Islet precursor cell (in vitro differentiated cells): ENCODE results near the gene AMFR.

Experiments used
- DNase-seq: peaks from one replicate; pipeline ENCODE4 v3.0.0-alpha.2; 2018

AMFR gene

DNA sequence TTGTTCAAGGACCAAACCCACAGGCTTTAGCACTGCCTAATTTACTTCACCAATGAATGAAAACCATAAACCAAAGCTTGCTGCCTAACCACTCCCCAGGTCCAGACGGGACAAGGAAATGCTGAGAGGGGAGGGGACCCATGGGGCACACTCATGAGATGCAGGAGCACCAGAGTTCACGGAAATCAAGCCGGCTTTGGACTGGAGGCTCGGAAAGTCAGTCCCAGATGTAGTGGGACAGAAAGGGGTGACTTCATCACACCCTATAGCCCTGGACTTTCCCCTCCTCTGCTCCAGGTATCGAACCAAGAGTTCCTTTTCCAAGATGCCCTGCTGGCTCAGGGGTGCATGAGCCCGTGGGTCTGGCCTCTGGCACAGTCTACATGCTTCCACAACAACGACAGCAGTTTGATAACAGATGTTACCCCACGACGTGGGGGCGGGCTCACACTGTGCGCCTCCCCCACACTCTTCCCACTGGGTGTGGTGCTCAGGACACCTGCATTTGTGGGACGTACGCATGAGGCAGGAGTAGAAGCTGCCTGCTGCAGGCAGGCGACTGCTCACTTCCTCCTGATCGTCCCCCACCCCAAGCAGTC, 63.2 kb downstream of the AMFR start:
- DNase-seq, result no peak

DNA sequence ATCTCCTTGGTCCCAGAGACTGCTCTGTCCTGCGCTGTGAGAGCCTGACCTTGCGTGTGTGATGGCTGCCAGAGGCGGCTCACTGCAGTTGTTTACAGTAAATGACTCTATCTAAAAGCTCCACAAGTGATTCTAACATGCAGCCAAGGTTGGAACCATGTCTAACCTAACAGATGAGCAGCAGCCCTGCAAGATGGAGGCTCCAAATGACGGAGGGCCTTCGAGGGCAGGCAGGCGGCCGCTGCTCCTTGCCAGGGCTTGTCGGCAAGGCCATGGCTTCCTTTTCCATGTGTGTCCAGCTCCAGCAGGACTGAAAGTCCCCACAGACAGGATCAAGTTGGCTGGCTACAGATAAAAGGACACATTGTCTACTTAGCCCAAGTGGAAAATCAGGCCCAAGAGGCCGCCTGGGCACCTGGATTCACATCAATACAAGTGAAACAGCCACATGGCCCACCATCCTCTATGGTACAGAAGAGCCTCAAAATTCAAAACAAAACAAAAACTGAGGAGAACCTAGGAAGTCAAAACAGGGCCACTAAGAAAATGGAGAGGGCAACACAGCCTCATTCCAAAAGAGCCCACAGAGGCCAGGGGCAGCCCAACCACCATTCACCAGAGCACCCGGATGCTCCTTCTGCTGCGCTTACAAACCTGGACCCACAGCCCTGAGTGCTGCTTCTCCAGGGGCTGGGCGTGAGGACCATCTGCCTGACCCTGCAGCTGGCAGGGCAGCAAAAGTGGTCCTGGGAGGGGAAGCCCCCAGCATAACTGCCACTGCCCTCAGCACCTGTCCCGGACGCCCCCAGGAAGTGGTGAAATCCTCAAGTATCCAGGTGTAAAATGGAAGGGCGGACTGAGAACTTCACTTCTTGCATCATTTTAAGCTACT, 65.0 kb downstream of the AMFR start:
- DNase-seq, result no peak

DNA sequence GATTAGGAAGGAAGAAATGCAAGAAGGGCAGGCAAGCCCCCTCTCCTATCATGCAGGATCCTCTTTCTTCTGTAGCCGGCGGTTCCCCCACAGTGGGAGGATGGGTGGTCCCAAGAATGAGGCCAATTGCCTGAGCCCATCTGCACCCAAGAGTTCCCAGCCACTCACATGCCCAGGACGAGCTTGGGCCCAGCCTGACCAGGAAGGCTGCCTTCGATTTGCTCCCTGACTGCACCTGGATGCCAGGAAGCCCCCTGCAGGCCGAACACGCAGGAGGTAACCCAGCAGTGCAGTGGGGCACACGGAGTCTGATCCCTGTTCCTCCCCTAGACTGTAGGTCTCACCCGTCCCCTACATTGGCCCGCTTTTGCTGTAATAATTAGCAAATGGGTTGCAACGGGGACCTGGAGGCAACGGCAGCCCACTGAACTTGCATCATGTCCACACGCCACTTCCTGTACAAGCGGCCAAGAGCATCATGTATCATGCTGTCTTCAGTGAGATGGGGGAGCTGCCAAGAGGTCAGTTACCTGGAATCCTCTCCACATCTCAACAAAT, 67.5 kb downstream of the AMFR start:
- peak; percentile 60 for DNase-seq

DNA sequence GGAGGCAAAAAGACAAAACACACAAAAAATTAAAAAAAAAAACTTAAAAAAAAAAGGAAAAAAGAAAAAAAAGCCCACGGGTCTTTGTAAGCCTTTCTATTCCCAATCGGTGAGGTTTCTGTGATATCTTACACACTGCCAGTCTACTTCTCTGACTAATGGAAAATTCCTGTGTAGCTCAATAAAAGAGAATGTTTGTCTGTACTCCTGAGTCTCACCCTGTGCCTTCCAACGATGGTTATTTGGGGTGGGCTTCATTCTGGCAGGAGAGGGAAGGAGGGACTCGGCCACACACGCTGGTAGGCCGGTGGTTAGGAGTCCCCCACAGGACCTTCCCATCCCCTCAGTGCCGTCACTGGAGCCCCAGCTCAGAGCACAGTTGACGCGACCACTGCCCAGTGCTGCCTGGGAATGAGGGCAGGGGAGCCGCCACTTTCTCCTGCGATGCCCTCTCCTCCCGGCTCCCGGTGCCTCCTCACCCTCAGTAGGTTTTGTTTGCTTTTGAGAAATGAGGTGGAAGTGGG, 68.0 kb downstream of the AMFR start:
- peak; percentile 53 for DNase-seq

DNA sequence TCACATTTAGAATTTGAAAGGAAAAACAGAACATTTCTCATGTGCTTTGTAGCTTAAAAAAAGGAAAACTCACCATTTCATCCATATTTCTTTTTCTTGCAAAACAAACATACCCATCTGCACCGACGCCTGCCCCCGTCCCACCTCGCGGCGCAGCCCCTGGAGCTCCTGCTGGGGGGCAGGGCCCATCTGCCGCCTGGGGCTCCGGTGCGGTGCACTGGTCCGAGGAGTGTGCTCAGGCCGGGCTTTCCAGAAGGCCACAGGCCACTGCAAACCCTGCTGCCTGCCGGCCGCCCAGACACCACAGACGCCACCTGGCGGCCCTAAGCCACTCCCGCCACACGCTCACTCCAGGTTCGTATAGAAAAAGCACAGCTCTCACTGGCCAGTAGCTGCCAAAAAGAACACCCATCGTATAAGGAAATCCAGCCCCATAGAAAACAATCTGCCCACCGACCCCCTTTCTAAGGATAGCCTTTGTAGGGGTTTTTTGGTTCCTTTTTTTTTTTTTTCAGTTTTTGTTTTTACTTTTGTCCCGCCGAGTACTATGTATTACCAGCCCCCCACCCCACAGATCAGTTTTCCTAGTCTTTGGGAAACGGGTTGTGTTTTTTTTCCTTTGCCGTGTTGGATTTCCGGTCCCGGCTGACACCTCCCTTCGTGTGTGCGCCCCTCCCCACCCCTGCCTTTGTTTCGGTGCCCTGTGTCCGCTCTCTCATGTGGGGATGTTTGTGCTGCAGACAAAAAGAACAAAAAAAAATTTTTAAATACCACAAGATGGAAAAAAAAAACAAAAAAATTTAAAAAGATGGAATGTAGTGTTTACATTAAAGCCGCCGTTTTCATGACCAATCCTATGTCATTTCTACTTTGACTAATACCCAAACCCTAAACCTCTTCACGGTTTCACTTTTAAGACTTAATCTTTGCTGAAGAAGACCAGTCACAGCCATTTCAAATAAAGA, 68.8 kb downstream of the AMFR start:
- peak; percentile 95 for DNase-seq

DNA sequence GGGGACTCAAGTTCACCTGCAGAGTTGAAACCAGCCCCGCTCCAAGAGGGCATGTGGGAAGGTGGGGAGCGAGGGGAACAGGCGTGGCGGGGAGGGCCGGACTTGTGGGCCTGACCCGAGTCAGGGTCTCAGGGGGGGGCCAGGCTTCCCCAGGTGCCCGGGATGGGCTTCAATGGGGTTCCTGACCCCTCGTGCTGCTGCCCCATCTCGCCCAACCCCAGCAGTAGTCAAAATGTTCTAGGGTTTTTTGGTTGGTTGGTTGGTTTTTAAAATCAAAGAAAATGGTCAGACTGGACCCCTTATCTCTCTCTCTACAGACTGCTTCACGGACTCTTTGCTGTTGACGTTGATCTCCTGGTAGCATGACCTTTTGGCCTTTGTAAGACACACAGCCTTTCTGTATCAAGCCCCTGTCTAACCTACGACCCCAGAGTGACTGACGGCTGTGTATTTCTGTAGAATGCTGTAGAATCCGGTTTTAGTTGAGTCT, 69.5 kb downstream of the AMFR start:
- DNase-seq, result peak; percentile 27

DNA sequence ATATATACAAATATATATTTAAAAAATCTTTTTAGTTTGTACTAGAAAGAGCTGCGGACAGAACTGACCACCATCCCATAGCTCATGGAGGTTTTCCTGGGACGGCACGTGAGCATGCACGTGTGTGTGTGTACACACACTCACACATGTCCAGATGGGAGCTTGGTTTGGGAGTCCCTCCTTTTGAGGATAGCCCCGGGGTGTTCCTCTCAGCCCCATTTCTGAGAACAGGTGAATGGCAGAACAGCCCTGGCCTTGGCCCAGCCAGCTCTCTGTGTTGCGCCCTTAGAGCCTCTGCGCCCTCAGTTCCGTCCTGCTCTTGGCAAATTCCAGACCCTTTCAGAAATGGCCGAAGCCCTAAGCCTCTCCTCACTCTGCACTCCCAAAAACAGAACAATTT, 70.1 kb downstream of the AMFR start:
- peak; percentile 26 for DNase-seq

DNA sequence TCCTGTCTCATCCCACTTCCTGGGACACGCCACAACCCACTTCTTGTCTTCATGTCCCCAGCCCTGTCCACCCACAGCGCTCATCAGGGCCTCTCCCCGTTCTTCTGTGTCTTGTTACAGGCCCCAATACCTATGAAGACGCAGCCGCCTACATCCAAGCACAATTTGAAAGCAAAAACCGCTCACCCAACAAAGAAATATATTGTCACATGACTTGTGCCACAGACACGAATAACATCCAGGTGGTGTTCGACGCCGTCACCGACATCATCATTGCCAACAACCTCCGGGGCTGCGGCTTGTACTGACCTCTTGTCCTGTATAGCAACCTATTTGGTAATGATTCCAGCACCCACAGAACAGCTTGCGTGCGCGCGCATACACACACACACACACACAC, 70.6 kb downstream of the AMFR start:
- peak; percentile 34 for DNase-seq

DNA sequence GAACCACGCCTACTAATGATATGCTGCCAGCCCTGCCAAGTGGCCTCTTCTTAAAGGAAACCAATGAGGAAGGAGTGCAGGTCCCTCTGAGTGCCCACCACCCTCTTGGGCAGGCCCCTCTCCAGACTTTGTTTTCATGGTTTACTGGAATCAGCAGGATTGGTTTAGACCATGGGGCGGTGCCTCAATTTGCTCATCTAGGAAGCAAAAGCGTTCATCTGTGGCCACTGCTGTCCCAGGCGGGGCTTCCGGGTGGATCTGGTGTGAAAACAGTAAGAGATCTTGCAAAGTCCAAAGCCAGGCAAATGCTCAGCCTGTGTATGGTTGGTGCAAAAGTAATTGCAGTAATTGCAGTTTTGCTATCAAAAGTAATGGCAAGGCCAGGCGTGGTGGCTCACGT, 71.3 kb downstream of the AMFR start:
- DNase-seq, result peak; percentile 29

DNA sequence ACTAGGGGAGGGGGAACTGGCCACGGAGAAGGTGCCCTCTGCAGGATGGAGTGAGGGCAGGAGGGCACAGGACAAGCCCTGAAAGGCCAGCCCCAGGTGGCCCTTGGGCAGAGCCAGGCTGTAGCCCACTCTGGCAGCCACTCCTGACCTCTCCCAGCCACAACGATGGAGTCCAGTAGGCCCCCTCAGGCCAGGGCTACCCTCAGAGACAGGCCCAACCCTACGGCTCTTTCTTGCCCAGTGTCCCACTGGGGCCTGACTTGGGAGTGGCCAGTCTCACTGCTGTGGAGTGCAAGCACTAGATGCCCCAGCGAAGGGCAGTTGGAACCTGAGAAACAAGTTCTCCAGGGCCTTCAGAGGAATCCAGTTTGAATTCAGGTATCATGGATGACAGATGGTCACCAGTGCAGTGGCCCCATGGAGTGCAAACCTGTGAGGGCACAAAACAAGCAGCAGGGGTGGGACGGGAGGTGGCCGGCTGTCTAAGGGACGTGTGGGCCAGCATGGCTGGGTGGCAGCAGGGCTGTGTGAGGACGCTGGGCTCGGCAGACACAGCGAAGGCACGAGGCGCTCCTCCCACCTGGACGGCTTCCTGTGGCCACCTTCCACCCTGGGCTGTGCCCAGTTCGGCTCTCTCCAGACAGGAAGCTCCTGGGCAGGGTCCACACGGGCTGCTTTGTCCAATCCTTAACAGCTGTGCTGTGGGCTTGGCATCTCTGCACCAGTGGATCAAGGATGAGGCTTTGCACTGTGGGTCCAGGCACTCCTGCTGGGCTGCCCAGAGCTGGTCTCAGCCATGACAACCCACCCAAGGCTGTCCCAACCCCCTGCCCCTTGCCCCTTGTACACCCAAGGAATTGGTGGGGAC, 72.1 kb downstream of the AMFR start:
- peak; percentile 50 for DNase-seq

DNA sequence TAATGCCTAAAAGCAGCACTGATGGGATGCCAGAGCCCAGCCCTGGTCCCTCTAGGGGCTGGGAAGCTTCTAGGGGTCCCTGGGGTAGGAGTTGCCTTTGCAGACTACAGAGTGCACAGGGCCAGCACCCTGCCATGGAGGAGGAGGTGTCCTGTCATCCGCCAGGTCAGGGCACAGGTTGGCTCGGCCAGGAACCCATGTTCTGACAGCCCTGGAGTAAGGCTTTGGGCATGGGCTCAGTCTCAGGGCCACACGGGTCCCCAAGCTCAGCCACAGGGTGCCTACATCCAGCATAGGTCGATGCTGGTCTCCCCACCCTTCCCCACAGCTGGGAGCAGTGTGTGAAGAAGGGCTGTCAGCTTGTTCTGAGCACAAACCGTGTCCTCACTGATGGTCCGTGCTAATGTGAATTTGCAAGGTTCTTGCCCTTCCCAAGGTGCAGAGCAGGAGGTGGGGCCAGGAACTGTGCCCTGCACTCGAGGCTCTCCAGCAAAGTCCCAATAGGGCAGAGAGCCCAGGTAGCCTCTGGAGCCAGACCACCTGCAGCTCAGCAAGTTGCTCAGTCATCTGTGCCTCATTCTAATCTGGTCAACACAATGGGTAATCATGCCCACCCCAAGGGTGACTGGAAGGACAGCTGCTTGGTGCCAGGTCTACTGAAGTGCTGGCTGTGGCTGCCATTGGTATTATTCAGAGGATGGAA, 72.8 kb downstream of the AMFR start:
- peak; percentile 48 for DNase-seq

DNA sequence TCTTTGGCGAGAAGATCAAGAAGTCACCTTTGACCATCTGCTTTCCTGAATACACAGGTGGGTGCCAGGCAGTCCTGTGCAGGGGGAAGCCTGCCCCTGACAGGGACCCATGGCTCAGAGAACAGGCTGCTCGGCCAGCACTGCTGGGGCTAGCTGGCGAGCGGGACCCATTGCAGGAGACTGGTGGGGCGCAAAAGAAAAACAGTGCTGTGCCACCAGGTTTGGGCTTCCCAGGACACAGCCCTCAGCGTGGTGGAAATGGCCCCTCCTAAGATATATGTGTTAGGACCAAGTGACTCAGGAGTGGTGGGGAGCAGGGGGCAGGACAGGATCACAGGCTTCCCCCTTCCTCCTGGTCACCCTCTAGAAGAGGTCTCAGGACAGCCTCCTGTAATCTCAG, 73.9 kb downstream of the AMFR start:
- DNase-seq, result no peak

DNA sequence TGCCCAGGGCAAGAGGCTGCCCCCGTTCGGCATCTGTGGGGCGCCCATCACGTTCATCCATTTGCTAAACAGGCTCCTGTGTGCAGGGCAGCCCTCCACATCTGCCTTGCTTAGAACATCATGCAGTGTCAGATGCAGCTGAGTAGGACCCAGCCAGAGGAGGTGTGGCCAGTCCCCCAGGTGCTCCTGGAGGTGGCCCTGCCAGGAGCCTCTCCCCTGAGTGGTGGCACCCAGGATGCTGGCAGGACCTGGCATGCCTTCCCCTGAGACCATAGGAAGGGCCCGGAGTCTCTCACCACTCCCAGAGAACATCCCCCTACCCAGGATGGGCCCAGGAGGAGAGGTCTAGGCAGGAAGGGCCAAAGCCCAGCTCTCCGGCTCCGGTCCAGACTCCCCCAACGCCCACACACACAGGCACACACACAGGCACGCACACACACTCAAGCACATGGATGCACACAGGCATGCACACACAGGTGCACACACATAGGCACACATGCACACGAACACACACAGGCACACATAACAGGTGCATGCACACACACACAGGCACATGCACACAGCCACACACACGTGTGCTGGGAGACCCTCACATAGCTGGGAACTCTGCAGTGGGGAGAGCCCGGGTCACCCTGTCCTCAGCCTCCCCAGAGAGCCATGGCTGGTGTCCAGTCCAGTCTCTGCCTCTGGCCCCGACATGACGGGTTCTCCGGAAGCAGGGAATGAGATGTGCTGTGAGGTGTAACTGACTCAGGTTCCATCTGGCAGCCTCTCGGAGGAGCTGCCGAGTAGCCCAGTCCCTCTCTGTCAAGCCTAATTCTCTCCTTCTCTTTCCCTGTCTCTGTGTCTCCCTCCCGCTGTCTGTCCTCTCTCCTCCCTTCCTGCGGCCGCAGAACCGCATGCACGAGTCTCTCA, 74.6 kb downstream of the AMFR start:
- DNase-seq, result no peak

DNA sequence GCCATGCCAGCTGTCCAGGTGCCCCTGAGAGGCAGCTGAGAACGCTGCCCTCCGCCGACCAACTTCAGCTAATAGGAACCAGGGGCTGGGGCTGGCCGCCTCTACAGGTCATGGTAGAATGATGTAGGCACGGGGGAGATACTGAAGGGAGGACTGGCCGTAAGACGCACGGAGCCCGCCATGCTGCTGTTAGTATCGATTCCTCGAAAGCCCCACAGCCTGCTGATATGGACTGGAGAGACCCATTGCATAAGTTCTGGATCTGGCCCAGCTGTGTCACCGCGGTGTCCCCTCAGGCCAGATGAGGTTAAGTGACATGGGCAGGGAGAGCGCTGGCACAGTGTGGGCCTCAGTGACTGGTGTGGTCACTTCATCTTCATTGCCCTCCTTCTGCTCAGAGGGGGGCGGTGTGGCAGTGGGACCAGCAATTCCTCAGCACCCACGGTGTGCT, 75.6 kb downstream of the AMFR start:
- DNase-seq, result no peak

DNA sequence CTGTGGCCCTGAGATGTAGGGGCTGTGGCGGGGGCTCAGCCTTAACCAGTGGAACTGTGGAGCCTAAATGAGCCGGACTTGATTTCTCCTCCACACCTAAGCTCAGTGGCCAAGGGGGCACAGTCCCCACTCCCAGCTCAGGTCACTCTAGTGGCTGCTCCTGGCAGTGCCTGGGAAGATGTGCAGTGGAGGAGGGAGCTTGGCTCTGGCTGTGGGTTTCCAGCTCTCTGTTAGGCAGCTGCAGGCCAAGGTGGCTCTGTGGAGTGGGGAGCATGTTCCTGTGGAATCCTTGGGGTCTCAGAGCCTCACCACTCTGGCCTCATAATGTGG, 76.3 kb downstream of the AMFR start:
- DNase-seq, result no peak

DNA sequence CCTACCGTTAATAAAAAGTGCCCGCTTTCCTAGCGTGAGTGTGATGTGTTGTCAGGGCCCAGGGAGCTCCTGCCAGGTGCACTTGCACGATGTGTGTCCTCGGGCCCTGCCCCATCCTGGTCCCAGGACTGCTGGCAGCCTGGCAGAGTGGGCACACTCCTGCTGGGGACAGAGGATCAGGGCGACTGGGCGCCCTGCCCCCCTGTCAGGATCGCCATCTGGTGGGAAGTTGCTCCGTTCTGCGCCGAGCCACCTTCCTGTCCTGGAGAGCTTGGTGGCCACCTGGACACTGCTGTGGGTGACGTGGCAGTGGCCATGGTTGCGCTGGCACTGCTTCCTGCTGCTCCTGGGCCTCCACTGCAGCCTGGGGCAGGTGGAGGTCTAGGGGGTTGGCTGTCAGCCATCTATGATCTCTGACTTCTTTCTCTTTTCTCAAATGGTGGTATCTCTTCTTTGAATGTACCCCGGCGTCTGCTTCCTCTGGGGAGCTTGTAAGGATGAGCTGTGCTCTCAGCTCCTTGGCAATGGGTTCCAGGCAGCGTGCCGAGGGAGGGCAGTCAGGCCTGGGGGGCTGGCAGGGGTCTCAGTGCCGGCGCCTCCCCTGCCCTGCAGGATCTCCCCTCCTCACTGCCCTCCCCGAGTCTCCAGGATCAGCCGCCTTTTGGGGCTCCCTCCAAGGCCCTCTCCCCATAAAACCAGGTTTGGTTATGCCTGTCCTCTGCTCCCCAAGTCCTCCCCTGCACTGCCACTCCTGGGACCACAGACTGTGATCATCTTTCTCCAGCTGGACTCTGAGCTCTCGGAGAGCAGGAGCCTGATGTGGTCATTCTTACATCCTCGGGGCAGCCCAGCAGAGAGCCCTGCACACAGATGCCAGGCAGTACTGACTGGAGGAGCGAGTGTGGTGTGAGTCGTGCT, 76.9 kb downstream of the AMFR start:
- DNase-seq, result no peak

DNA sequence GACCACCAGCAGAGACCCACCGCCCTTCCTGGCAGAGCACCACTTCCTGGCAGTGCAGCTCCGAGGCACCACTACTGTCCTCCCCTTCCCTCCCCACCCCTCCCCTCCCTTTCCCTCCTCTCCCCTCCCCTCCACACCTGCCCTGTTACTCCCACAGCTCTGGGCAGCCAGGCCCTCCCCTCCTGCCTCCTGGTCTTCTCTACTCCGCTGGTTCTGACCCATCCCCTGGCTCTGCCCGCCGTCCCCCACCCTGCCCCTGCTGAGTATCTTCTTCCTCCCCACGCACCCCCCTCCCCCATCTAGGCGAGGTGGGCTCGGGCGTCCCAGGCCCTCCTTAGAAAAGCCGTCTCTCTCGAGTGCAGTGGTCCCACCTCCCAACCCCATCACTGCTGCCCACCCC, 77.7 kb downstream of the AMFR start:
- DNase-seq, result no peak

DNA sequence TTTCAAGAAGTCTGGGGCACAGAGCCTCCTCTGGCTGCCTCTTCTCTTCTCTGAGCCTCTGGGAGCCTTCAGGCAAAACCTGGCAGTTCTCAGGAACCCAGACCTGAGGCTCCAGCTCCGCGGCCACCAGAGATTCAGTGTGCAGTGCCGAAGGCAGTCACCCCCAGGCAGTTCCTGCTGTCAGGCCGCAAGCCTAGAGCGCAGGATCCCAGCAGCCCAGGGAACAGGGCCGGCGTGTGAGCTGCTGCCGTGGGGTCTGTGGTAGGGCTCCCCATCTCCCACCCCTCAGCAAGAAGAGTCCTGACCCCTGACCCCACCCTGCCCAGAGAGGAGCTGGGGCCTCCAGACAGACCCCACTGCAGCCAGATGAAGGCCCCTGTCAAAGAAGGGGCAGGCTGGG, 78.2 kb downstream of the AMFR start:
- DNase-seq, result no peak
